Smooth muscle cell of the brain vasculature (primary cell): ENCODE results near the gene TMEM174.

Source experiments
- DNase-seq: peaks from one replicate; pipeline ENCODE4 v3.0.0-alpha.2; 2012; ENCODE audit warnings: low read depth, low spot score

TMEM174 gene

GRCh38 chr5:73172951-73173350 is at the start of gene TMEM174:
TSS of gene TMEM174 (plus strand) at chr5:73173193. CDS start at chr5:73173244, 51 bp downstream.
- DNase-seq: no peak

GRCh38 chr5:73125289-73125688 is 47.7 kb upstream of the TMEM174 start:
- no peak for DNase-seq

DNA sequence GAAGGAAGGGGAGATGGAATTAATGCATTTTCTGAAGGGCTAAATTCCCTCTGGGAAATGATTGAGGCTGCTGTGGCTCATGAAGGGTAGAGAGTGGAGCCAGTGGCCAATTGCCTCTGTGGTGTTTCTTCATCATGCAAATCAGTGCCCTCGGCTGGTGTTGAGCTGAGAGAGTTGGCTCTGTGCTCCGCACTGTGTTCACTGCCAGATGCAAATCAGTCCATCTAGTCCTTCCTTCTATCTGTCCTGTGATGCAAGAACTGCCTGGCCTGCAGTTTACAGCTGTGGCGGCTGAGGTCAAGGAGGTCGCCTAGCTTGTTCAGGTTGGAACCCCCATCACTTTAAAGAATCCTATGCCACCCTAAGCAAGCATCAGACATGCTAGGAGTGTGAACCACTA is 46.6 kb upstream of the TMEM174 start:
- no peak for DNase-seq

DNA sequence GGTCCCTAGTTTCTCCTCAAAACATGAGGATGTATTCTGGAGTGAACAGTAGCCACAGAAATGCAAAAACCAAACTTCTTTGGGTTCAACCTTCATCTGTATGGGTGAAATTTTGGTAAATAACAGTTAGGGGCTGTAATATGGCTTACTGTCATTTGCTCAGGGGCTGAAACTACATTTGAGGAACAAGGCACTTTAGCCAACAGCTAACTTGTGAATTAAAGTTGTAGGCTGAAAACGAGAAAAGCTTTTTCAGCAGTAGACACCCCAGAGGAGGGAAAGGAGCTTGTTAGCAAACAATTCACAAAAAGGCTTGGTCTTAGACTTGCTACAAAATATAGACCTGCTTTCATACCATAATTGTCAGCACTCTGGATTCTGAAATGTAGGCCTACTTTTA is 46.0 kb upstream of the TMEM174 start:
- DNase-seq: no peak

- no peak for DNase-seq
These were observed 43.9 kb upstream of the TMEM174 start for GRCh38 chr5:73129143-73129542.

DNA sequence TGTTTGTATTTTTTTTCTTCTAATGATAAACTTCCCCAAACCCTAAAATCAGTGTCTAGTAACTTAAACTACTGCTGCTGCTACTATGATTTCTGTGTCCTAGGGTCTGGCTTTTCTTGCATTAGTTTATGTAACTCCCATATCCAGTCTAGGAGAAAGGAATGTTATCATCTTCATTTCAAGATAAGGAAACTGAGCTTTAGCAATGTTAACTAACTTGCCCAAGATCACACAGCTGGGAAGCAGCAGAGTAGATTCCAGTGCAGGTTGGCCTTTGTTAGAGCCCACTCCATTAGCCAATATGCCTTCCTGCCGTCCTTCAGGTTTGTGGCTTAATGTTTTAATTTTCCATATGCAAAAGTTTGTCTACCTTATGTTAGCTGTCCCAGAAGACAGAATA is 42.2 kb upstream of the TMEM174 start:
- DNase-seq: no peak

- DNase-seq: no peak
These were observed 41.1 kb upstream of the TMEM174 start for GRCh38 chr5:73131711-73132425.

DNA sequence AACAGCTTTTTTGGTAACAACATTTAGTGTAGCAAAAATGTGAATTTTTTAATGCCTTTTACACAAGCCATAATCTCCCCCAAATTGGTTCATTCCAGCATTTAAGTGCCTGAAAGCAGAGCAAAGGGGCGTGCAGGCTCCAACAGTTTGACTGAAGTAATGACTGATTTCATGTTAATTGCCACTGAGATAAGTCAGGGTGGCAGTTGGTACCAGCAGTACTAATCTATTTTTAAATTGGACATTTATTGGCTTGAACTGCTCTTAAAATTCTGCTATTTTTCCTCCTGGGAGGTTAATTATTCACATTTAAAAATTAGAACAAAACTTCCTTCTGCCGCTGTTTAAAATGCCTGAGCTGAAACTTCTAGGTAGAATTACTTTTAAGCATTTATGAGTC is 40.2 kb upstream of the TMEM174 start:
- no peak for DNase-seq

DNA sequence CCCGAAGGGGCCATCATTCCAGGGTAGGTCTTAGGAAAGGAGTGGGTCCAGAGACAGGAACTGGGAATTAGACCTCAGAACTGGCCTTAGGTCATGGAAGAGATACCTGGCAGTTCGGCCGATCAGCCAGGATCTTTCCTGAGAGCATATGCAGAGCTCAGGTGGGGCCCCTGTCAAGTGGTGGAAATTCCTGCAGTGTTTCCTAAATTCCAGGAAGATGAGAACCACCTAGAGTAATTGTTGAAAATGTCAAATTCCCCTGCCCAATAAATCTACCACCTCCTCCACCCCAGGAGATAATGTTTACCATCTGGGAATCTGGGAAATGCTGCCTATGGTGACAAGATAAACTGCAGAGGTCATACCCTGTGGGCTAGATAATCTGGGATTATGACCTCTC is 38.0 kb upstream of the TMEM174 start:
- no peak for DNase-seq

DNA sequence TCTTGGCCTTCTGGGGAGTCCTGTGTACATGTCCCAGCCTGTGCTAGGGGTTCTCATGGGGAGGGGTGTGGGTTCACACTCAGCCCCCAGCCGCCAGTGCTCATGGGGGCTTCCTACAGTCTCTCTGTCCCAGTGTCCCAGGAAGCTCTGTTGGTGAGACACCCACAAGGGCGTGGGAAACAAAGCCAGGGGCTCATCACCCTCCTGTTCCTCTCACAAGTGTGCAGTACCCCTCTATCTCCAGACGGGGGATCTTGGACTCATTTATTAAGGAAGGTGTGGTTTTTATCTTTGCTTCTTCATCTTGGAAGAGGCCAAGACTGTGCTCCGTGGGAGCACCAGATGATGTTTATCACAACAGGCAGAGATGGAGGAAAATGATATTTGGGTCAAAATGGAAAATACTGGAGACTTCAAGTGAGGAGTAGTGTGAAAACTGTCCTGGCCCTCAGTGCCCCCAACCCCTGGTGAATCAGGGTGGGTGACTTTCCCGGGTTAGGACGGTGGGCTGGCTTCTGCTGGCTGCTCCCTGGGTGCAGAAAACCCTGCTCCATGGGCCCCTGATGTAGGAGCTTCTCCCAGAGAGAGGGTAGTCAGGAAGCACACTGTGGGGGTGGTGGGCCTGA is 37.5 kb upstream of the TMEM174 start:
- DNase-seq: no peak

DNA sequence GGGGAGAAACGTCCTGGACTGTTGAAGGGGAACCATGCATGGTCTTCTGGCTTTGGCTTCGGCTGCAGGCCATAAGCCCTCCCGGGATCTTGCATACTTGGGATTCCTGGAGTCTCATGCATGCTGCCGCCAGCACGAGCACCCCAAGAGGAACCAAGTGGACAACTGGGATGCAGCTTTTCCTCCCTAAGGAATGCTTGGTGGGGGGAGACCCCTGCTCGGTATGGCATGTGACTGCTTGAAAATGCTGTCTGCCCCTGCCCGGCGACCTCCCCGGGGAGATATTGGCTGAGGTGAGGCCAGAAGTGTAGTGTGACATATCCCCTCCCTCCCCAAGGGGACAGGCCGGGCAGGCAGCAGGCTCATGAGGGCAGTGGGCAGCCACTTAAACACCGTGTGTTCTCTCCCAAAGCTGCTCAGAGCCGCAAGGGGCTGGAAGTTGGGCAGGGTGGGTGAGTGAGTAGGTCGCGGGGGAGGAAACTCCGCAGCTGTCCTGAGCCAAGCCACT is 36.9 kb upstream of the TMEM174 start:
- no peak for DNase-seq

DNA sequence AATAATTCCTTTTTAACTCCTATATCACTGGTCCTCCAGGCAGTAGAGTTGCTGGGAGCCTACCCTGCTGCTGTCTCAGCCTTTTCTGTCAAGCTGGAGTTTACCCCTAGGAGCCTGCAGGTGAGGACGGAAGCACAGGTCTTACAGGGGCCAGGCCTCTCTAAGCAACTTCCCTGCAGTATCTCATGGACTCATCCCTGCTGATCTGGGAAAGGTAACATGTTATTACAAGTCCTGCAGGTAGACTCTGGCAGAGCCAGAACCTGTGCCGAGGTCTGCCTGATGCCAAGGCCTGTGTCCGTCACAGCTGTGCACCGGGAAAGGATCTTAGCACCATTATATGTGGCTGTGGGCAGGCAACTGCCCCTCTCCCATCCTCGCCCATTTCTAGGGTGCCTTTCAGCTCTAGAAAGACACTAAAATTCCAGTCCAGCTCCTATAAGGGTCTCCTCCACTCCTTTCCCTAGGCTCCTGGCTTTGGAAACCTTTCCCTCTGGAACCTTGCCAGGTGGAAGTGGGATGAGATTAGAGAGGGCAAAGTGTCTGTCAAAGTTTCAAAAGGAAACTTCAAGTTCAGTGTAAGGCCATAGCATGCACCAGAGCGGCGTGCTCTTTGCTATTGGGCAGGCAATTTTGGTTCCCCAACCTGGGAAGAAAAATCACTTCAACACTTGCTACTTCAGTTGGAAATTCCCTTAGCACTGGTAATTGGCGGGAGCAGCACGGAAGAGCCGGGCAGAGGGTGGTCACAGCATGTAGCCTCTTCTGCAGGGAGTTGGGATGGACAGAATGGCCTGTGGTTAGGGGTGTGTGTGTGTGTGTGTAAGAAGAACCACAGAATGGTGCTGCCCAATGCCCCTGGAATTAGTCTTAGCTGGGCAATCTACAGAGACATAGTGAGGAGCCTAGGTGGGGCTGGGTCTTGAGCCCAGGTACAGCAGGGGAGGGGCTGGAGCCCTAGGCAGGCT is 35.1 kb upstream of the TMEM174 start:
- DNase-seq: no peak

DNA sequence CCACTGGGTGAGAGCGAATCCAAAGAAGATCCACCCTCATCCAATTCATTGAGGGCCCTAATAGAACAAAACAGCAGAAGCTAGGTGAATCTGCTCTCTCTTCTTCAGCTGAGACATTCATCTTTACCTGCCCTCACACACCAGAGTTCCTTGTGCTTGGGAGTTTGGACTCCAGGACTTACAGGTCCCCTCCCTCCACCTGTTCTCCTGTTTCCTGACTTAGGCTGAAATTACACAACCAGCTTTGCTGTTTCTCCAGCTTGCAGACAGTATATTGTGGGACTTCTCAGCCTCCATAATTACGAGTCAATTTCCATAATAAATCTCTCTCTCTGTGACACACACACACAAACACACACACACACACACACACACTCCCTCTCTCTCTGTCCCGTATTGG is 33.5 kb upstream of the TMEM174 start:
- no peak for DNase-seq

- no peak for DNase-seq
These were observed 32.2 kb upstream of the TMEM174 start for GRCh38 chr5:73140801-73141200.

GRCh38 chr5:73142035-73142434 is 31.0 kb upstream of the TMEM174 start:
- DNase-seq: no peak

GRCh38 chr5:73143716-73144115 is 29.3 kb upstream of the TMEM174 start:
- DNase-seq: no peak

DNA sequence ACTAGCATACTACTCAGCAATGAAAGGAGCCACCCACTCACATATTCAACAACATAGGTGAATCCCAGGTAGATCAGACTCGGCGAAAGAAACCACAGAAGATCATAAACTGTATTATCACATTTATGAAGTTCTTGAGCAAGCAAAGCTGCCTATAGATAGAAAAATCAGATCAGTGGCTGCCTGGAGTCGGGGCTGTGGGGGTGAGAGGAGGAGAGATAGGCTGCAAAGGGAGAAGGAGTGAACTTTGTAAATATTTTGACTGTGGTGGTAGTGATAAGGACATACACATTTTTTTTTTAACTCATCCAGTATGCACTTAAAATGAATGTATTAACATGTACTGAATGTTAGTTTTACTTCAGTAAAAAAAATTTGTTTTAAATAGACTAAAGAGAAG is 23.5 kb upstream of the TMEM174 start:
- DNase-seq: no peak

DNA sequence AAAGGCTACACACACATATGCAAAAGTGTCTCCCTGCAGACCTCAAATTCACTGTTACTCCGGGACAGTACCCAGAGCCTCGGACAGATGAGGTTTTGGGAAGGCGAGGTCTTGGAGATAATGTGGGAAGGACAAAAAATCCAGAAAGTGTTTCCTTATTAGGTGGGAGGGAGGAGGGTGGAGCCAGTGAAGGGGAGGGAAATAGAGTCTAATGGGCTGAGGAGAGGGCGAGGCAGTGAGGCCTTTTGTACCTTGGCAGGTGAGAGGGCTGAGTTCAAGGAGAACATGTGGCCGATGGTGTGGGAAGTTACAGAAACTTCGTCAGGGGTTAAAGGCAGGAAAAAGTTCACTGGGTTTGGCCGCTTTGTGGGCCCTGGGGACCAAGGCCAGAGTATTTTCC is 22.1 kb upstream of the TMEM174 start:
- no peak for DNase-seq

GRCh38 chr5:73151766-73152410 is 21.1 kb upstream of the TMEM174 start:
- DNase-seq: no peak

DNA sequence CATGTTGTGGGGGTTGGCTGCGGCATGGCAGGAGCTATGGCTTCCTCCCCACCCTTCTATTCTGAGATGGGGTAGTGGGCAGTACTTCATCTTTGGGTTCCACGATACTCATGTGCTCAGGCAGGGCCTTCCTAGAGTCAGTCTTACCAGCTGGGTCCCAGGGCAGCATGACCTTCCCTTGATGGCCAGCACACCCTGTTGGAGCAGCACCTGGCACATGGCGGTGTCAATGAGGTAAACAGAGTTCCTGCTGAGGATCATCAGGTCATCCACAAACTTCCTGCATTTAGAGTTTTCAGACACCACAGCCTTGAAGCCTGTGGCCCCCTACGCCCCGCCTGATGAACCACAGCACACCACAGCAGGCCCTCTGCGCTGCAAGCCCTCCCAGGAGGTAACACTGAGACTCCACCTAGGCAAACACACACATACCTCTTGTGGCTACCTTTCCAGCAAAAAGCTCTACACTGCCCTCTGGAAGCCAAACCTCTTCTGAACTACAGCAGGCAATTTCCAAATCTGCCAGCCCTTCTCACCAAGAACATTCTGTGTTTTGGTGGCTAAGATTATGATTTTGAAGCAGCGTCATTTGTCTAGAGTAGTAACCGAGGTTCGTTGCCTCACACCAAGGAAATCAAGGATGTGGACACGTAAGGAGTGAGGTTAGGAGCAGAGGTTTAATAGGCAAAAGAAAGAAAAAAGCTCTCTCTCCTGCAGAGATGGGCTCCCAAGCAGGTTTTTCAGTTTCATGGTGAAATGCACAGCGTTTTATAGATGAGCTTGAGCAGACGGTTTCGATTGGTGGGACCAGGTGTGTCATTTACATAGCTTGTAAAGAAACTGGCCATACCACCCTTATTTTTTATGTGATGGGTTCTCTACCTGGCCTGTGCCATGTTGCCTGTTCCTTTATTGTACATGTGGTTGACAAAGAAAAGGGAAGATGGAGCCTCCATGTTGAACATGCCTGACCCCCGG is 20.3 kb upstream of the TMEM174 start:
- DNase-seq: no peak
